Stimulated activated CD8-positive, alpha-beta memory T cell treated with anti-CD3 and anti-CD28 coated beads, Interleukin-12 subunit alpha, Interleukin-12 subunit beta, amount 100 ng/mL, for 24 hours (primary cell): ENCODE measurements around the gene GLB1L3.
A peak's percentile ranks its signal among the peaks of the same experiment; 100 is the strongest.
"Not testable (repeated sequence)": the region's sequence is repeated elsewhere in the genome, so short reads cannot be mapped to it uniquely, and the experiment has no call there.

Experiments used
- DNase-seq: peaks from one replicate; pipeline ENCODE4 v3.0.0-alpha.2; 2020; ENCODE audit errors: extremely low read depth

Gene GLB1L3

DNA sequence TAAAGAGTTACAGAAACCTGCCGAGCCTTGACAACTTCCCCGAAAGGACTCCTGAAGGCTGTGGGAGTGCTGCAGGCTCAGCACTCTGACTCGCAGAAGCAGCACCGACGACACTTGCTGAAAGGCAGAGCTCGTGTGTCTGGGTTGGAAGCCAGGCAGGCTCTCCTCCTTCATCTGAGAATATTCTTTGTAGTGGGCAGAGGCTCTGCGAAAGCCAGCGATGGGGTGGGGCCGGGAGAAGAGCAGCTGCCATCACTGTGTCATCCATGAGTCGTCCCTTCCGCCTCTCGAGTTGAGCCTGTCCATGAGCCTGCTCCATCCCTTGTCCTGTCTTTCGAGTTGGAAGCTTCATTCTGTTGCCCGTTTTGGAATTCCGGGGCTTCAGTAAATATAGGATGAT lies 67.5 kb downstream of the GLB1L3 start:
- no peak for DNase-seq

GRCh38 chr11:134344497-134345236 lies 68.5 kb downstream of the GLB1L3 start:
- DNase-seq = not testable (repeated sequence)

DNA sequence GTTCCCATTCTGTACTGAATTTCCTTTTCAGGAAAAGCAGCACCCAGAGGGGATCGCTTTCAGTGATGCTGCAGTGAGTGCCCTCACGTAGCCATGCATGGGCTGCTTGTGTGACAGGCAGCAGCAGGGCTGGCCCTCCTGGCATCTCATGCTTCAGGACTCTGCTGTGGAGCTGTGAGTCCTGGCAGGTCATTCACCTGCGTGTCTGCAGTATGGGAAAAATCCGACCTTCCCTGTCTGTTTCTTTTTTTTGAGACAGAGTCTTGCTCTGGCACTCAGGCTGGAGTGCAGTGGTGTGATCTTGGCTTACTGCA lies 69.0 kb downstream of the GLB1L3 start:
- no peak for DNase-seq

GRCh38 chr11:134346101-134346975 lies 70.2 kb downstream of the GLB1L3 start:
- no peak for DNase-seq

DNA sequence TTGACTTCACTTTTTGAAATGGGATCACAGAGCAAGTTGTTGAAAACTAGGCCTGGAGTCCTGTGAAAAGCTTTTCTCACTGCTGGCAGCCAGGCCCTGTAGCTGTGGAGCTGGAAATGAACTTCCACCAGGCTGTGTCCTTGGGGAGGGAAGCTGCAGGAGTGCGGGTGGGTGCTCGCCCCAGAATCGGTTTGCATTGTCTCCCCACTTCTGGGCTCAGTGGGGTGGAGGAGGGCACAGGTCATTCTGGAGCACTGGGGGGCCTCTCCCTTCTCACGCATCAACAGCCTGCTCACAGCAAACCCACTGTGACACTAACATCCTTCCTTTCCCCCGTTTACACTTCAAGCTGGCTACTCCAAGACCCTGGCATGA lies 70.8 kb downstream of the GLB1L3 start:
- no peak for DNase-seq

DNA sequence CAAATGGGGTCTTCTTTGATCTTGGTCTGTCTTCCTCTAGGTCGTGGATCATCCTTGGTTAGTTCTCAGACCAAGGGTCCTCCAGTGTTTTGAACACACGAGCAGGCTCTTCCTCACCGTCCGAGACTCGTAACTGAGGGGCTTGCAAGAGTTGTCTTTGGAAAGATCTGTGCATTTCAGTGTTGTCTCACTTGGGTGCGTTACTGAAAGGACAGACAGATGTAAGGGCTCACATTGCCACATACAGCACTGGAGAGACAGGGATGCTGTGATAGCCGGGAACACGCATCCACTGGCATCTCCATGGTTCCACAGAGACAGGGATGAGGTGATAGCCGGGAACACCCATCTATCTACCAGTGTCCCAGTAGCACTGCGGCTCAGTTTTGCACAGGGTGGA lies 71.3 kb downstream of the GLB1L3 start:
- no peak for DNase-seq

GRCh38 chr11:134349109-134349801 lies 73.1 kb downstream of the GLB1L3 start:
- no peak for DNase-seq

DNA sequence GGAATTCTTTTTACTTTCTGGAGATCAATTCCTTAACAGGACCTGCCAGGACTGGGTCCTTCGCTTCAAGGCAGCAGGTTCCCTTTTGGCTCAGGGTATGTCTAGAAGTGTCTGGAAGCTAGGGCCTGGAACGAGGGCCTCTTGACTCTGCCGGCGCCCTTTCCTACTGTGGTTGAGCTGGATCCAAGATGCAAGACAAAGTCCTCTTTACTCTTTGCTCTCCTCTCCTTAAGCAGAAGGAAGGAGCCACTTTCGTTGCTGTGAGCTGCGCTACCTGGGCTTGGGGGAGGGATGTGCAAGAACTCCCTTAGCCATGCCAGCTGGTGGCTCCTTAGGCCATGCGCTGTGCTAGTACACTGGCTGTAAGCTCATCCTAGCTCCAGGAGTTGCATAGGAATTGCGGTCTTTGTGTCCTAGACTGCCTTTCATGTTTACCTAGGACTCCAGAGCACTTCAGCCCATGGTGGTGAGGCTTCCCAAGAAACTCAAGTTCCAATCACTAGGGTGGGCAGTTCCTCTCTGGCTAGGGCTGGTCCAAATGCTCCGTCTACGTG lies 73.7 kb downstream of the GLB1L3 start:
- DNase-seq = no peak

- DNase-seq = no peak
These were observed 74.2 kb downstream of the GLB1L3 start for GRCh38 chr11:134350381-134350780.

DNA sequence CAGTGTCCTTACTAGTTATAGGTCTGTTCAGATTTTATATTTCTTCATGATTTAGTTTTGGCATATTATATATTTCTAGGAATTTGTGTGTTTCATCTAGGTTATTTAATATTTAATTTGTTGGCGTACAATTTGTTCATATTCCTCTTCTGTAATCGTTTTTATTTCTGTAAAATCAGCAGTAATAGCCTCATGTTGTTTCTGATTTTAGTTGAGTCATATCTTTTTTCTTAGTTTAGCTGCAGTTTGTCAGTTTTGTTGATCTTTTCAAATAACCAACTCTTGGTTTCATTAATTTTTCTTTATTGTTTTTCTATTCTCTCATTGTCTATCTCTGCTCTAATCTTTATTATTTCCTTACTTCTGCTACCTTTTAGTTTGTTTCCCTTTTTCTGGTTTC lies 75.9 kb downstream of the GLB1L3 start:
- DNase-seq = no peak

DNA sequence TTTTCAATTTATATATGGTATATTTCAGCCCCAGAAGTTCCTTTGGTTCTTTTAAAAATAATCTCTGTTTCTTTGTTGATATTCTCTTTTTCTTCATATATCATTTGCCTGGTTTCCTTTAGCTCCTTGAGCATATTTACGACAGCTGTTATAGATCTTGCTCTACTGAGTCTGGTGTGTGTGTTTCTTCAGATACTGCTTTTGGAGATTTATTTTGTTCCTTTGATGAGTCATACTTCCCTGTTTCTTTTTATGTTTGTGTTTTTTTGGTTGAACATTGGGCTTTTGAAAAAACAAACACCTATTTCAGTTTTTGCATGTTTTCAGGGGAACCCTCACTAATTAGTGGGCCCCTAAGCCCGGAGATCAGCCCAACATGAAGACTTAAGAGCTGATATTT lies 79.0 kb downstream of the GLB1L3 start:
- DNase-seq = no peak

GRCh38 chr11:134355656-134356055 lies 79.5 kb downstream of the GLB1L3 start:
- no peak for DNase-seq

- DNase-seq = no peak
These were observed 80.7 kb downstream of the GLB1L3 start for GRCh38 chr11:134356656-134357544.

GRCh38 chr11:134357545-134357839 lies 81.3 kb downstream of the GLB1L3 start:
- no peak for DNase-seq

- no peak for DNase-seq
These were observed 82.1 kb downstream of the GLB1L3 start for GRCh38 chr11:134358165-134358855.

DNA sequence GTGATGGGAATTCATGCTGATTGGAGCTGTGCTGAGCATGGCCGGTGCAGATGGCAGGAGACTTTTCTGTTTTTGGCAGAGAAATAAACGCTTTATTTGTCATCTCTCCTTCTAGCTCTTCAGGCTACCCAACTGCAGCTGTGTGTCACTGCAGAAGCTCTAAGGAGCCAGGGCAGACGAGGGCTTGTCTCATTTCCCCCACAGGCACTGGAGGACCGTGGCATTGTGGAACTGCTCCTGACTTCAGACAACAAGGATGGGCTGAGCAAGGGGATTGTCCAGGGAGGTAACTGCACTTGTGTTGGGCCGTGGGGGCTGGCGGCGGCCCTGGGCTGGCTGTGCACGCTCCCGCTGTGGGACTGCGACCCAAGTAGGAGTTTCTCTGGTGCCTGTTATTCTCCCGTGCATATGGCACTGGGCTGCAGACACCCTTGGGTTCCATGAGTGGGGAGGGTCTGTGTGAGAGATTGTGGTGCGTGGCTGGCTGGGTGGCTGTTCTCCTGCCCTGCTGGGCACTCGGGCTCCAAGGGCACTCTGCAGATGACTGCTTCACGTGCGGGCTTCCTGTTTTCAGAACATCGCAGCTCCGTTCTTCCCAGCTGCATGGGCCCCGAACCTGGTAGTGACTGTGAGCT lies 82.8 kb downstream of the GLB1L3 start:
- no peak for DNase-seq

GRCh38 chr11:134359646-134360045 lies 83.5 kb downstream of the GLB1L3 start:
- no peak for DNase-seq

- peak; percentile 9 for DNase-seq
These were observed 84.1 kb downstream of the GLB1L3 start for GRCh38 chr11:134360050-134360835.

GRCh38 chr11:134361661-134362060 lies 85.5 kb downstream of the GLB1L3 start:
- DNase-seq = no peak
